NCI-H2196 (cell line): Measurements from ENCODE around the gene SLC6A16.
A peak's percentile ranks its signal among the peaks of the same experiment; 100 is the strongest.

ENCODE experiments used
- DNase-seq: peaks from one replicate; lab custom pipeline; 2025; ENCODE audit not compliant: unreplicated experiment; lab: John Stamatoyannopoulos, UW

The SLC6A16 gene

DNA sequence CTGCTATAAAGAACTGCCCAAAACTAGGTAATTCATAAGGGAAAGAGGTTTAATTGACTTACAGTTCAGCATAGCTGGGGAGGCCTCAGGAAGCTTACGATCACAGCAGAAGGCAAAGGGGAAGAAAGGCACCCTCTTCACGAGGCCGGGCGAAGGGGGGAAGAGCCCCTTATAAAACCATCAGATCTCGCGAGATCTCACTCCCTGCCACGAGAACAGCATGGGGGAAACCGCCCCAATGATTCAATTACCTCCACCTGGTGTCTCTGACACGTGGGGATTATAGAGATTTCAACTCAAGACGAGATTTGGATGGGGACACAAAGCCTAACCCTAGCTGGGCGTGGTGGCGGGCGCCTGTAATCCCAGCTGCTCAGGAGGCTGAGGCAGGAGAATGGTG lies 42.8 kb downstream of the SLC6A16 start:
- no peak for DNase-seq

- no peak for DNase-seq
These were observed 52.8 kb downstream of the SLC6A16 start for GRCh38 chr19:49272204-49272603.

DNA sequence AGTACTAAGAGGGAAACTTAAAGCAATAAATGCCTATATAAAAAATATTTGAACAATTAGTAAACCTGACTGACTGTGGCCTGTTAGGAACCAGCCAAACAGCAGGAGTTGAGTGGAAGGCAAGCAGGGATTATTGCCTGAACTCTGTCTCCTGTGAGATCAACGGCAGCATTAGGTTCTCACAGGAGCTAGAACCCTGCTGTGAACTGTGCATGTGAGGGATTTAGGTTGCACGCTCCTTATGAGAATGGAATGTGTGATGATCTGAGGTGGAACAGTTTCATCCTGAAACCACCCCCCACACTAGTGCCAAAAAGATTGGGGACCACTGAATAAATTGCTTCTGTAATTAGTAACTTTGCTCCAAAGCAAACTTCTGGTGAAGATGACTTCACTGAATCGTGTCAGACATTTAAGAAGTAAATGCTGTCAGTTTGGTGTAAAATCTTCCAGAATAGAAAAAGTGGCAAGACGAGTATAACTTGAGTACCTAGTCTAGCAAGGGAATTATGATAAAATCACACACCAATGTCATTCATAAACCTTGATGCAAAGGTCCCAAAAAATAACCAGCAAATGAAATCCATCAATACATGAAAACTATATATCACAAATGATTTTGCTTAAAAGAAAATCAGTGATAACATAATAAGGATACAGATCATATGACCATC lies 53.8 kb downstream of the SLC6A16 start:
- no peak for DNase-seq

DNA sequence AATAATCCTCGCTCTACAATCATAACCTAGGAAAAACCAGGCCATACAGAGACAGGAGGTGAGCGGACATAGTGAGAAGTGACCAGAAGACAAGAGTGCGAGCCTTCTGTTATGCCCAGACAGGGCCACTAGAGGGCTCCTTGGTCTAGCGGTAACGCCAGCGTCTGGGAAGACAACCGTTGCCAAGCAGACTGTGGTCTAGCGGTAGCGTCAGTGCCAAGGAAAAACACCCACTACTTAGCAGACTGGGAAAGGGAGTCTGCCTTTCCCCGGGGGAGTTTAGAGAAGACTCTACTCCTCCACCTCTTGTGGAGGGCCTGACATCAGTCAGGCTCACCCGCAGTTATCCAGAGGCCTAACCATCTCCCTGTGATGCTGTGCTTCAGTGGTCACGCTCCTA lies 58.6 kb downstream of the SLC6A16 start:
- peak; percentile 19 for DNase-seq

GRCh38 chr19:49264258-49264657 lies 60.7 kb downstream of the SLC6A16 start:
- DNase-seq: no peak

DNA sequence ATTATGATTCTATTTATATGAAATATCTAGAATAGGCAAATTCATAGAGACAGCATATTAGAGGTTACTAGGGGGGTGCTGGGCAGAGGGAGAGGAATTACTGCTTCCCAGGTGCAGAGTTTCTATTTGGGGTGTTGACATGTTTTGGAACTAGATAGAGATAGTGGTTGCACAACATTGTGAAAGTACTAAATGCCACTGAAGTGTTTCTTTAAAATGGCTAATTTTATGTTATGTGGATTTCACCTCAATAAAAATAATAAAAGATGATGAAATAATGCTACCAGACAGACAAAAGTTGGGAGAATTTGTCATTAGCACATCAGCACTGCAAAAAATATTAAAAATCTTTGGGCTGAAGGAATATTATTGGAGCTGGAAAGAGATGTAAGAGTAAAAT lies 63.4 kb downstream of the SLC6A16 start:
- DNase-seq: no peak

- DNase-seq: no peak
These were observed 68.3 kb downstream of the SLC6A16 start for GRCh38 chr19:49256691-49257090.

- DNase-seq: no peak
These were observed 69.3 kb downstream of the SLC6A16 start for GRCh38 chr19:49255674-49256073.

DNA sequence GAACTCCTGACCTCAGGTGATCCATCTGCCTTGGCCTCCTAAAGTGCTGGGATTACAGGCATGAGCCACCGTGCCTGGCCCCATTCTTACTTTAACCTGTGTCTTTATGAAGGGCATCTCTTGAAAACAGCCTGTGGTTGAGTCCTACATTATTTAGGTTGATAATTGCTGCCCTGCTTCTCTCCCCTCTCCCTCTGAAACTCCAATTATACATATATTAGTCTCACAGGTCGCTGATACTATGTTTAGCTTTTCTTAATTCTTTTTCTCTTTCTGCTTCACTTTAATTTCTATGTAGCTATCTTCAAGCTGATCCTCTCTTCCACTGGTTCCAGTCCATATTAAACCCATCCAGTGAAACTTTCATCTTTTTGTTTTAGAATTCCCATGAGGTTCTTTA lies 75.1 kb downstream of the SLC6A16 start:
- DNase-seq: no peak

GRCh38 chr19:49247676-49248075 lies 77.3 kb downstream of the SLC6A16 start:
- DNase-seq: no peak

DNA sequence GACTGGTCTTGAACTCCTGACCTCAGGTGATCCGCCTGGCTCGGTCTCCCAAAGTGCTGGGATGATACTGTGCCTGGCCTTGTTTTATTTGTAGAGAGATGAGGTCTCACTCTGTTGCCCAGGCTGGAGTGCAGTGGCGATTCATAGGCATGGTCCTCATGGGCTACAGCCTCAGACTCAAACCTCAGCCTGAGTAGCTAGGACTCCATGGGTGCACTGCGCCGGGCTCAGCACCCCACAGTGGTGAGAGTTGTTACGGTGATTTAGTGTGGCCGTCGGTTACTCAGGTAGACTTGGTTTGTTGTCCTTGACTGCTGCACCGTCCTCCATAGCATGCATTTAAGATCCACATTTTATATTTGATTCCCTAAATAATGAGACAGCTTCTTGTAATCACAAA lies 80.7 kb downstream of the SLC6A16 start:
- DNase-seq: no peak

DNA sequence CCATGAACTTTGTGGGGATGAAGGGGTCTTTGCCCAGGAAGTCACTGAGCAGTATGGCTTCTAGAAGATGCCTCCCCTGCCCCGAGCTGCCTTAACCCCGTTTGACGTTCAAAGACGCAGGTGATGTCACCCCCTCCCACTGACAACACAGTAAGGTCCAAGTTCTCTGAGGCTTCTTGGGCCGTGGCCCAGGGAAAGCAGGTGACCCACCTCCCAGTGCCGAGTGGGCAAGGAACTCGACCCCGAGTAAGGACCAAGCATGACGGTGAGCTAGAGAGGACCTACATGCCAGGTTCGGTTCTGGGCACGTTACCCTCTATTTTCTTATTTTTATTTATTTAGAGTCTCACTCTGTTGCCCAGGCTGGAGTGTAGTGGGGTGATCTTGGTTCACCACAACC lies 81.3 kb downstream of the SLC6A16 start:
- DNase-seq: no peak

DNA sequence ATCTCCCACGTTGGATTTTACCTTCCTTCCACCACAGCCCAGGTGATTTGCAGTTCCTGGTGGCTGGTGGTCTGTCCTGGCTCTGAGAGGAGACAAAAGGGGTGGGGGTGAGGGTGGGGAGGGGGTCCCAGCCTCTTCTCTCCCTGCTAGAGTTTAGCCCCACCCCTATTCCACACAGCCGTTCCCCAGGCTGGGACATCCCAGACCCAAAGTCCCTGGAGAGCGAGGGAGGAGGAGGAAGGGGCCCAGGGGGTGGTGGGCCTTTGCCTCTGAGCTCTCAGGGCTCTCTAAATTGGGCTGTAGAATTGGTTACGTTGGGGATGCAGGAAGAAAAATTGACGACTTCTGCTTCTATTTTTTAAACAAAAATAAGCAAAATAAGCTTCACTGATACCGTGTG lies 81.9 kb downstream of the SLC6A16 start:
- no peak for DNase-seq

DNA sequence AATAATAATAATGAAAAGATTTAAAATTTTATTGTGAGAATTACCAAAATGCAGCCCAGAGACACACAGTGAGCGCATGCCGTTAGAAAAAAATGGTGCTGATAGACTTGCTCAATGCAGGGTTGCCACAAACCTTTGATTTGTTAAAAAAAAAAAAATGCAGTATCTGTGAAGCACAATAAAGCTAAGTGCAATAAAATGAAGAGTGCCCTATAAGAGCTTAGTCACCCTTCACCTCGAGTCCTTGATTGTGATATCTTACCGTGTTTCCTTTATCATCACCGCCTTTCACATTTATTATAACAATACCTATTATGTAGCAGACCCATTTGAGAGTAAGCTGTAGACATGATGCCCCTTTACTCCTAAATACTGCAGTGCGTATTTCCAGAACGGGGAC lies 83.2 kb downstream of the SLC6A16 start:
- DNase-seq: no peak
